Activated naive CD8-positive, alpha-beta T cell treated with anti-CD3 and anti-CD28 coated beads for 36 hours (primary cell): ENCODE results near the gene GALR1. TPM values are rescaled to one million over a fixed set of nuclear protein-coding genes. Genes with fewer than 3 reads are reported as not detected.
A peak's percentile ranks its signal among the peaks of the same experiment; 100 is the strongest.

Source experiments
- DNase-seq: peaks from one replicate; pipeline ENCODE4 v3.0.0; 2021
- H3K27ac Mint-ChIP-seq: one replicate; pipeline ENCODE4 v1.8.0; 2022; ENCODE audit warnings: mild to moderate bottlenecking, moderate library complexity, mixed read lengths
- H3K27me3 Mint-ChIP-seq: one replicate; pipeline ENCODE4 v1.8.0; 2022; ENCODE audit warnings: mild to moderate bottlenecking, mixed read lengths
- H3K36me3 Mint-ChIP-seq: one replicate; pipeline ENCODE4 v1.8.0; 2021; ENCODE audit warnings: mild to moderate bottlenecking, mixed read lengths
- H3K4me1 Mint-ChIP-seq: one replicate; pipeline ENCODE4 v1.8.0; 2021; ENCODE audit warnings: mixed read lengths
- H3K4me3 Mint-ChIP-seq: one replicate; pipeline ENCODE4 v1.8.0; 2022; ENCODE audit warnings: mild to moderate bottlenecking, moderate library complexity, mixed read lengths
- H3K9me3 Mint-ChIP-seq: one replicate; pipeline ENCODE4 v1.8.0; 2022; ENCODE audit warnings: mixed read lengths
- total RNA-seq, 2 experiments: library from RNA; stranded (reverse); gene quantifications; one replicate each; pipeline ENCODE4 v1.2.3, GENCODE V29; 2021

The GALR1 gene, protein sequence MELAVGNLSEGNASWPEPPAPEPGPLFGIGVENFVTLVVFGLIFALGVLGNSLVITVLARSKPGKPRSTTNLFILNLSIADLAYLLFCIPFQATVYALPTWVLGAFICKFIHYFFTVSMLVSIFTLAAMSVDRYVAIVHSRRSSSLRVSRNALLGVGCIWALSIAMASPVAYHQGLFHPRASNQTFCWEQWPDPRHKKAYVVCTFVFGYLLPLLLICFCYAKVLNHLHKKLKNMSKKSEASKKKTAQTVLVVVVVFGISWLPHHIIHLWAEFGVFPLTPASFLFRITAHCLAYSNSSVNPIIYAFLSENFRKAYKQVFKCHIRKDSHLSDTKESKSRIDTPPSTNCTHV
- not detected for total RNA-seq

- peaks cover 10% of the 10 kb centered on the region for H3K9me3 Mint-ChIP-seq
- no peak for DNase-seq
- H3K4me1 Mint-ChIP-seq = peaks cover 10% of the 10 kb centered on the region
- peak within 1 kb of the TSS; percentile 60 for H3K4me3 Mint-ChIP-seq
- H3K27me3 Mint-ChIP-seq = peaks cover 72% of the 10 kb centered on the region
- peaks cover 1% of the 10 kb centered on the region for H3K36me3 Mint-ChIP-seq
- no peak within 1 kb of the TSS for H3K27ac Mint-ChIP-seq
These were observed at the start of gene GALR1 for GRCh38 chr18:77249569-77250500. Gene GALR1, plus strand, starts transcription at chr18:77249848. Its CDS starts 701 bp downstream, at chr18:77250549.

DNA sequence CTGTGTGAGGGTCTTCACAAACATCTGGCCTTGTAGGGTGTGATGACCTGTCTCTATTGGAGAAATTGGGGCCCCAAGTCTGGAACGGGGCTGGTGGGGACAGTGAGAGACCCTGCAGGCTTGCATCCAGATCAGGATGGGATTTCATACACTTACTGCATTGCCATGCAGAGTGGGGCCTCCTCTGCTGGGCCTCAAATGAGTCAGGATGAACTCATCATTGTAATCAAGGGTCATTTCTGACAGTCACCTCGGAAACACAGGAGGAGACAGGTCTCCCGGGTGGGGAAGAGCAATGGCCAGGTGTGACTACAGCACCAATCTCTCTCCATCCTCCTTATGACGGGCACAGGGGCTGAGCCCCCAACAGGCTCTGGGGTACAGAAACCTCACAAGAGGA, 48.1 kb upstream of the GALR1 start:
- DNase-seq = no peak
- H3K4me1 Mint-ChIP-seq = no peaks in the 10 kb centered on the region
- no peak overlapping the region for H3K27ac Mint-ChIP-seq
- H3K4me3 Mint-ChIP-seq = no peak overlapping the region
- H3K9me3 Mint-ChIP-seq = no peaks in the 10 kb centered on the region
- no peaks in the 10 kb centered on the region for H3K36me3 Mint-ChIP-seq
- H3K27me3 Mint-ChIP-seq = peaks cover 5% of the 10 kb centered on the region

- Mint-ChIP-seq H3K4me1 (peaks cover 2% of the 10 kb centered on the region), H3K27me3 (peaks cover 5% of the 10 kb centered on the region), H3K4me3 (no peak overlapping the region), H3K36me3 (no peaks in the 10 kb centered on the region), H3K9me3 (no peaks in the 10 kb centered on the region), H3K27ac (no peak overlapping the region)
- DNase-seq = no peak
These were observed 47.3 kb upstream of the GALR1 start for GRCh38 chr18:77202329-77202728.

DNA sequence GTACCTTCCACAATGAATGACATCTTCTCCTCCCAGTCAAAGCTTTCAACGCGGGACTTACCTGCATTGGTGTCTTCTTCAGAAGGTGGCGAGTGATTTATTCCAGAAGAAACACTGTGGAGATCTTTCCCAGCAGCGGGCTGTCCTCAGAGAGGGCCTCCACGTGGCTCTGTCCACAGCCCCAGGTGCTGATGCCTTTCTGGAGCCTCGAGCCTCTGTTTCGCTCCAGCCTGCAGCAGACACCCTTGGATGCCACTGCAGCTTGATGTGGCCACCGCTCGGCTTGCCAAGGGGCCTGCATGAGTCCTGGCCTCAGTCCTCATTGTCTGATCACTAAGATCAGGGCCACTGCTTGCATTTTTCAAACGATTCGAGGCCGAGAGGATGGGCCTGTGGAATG, 46.6 kb upstream of the GALR1 start:
- H3K36me3 Mint-ChIP-seq = peaks cover 3% of the 10 kb centered on the region
- peaks cover 7% of the 10 kb centered on the region for H3K4me1 Mint-ChIP-seq
- H3K4me3 Mint-ChIP-seq = no peak overlapping the region
- no peak overlapping the region for H3K27ac Mint-ChIP-seq
- no peak for DNase-seq
- H3K9me3 Mint-ChIP-seq = no peaks in the 10 kb centered on the region
- H3K27me3 Mint-ChIP-seq = peaks cover 5% of the 10 kb centered on the region

- Mint-ChIP-seq H3K27me3 (peaks cover 5% of the 10 kb centered on the region), H3K4me1 (peaks cover 14% of the 10 kb centered on the region), H3K27ac (no peak overlapping the region), H3K9me3 (no peaks in the 10 kb centered on the region), H3K36me3 (peaks cover 3% of the 10 kb centered on the region), H3K4me3 (no peak overlapping the region)
- no peak for DNase-seq
These were observed 45.8 kb upstream of the GALR1 start for GRCh38 chr18:77203851-77204250.

- Mint-ChIP-seq H3K4me1 (peaks cover 28% of the 10 kb centered on the region), H3K9me3 (no peaks in the 10 kb centered on the region), H3K27me3 (peaks cover 5% of the 10 kb centered on the region), H3K27ac (no peak overlapping the region), H3K36me3 (peaks cover 3% of the 10 kb centered on the region), H3K4me3 (no peak overlapping the region)
- no peak for DNase-seq
These were observed 43.9 kb upstream of the GALR1 start for GRCh38 chr18:77205769-77206168.

- peaks cover 3% of the 10 kb centered on the region for H3K36me3 Mint-ChIP-seq
- DNase-seq = no peak
- H3K27ac Mint-ChIP-seq = no peak overlapping the region
- H3K4me3 Mint-ChIP-seq = no peak overlapping the region
- H3K27me3 Mint-ChIP-seq = peaks cover 5% of the 10 kb centered on the region
- no peaks in the 10 kb centered on the region for H3K9me3 Mint-ChIP-seq
- peaks cover 38% of the 10 kb centered on the region for H3K4me1 Mint-ChIP-seq
These were observed 42.8 kb upstream of the GALR1 start for GRCh38 chr18:77206676-77207374.

DNA sequence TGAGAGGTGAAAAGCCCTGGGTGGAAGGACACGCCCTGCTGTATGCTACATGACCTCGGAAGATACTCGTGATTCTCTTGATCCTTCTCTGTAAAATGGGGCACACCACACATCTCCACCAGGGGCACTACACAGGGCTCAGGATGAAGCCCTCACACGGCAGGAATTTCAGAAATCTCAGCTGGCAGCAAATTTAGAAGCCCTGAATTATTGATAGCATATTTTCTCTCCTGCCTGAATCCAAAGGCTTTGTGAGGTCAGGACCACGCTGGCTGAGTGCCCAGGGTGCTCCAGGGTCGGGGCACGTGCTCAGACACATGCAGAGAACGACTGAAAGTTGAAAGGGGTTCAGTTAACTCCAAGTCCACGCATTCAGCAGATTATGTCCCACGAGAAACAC, 42.1 kb upstream of the GALR1 start:
- H3K36me3 Mint-ChIP-seq = peaks cover 3% of the 10 kb centered on the region
- H3K27ac Mint-ChIP-seq = no peak overlapping the region
- H3K9me3 Mint-ChIP-seq = no peaks in the 10 kb centered on the region
- no peak overlapping the region for H3K4me3 Mint-ChIP-seq
- peak; percentile 29 for DNase-seq
- peaks cover 5% of the 10 kb centered on the region for H3K27me3 Mint-ChIP-seq
- H3K4me1 Mint-ChIP-seq = peaks cover 38% of the 10 kb centered on the region

DNA sequence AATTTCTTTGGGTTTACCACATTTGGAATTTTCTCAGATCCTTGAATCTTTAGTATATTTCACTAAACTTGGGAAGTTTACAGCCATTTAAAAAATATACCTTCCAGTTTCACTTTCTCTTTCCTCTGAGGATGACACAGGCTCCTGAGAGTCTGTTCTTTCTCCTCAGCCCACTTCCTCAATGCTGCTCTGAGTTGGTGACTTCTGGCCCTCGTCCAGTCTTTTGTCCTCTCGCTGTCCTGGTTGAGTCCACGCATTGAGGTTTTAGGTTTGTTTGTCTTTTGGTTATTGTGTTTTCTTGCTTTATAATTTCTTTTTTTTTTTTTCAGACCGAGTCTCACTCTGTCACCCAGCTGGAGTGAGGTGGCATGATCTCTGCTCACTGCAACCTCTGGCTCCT, 40.7 kb upstream of the GALR1 start:
- Mint-ChIP-seq H3K9me3 (no peaks in the 10 kb centered on the region), H3K36me3 (peaks cover 3% of the 10 kb centered on the region), H3K27ac (peak overlapping the region; percentile 95), H3K4me3 (peak overlapping the region; percentile 83), H3K27me3 (peaks cover 5% of the 10 kb centered on the region), H3K4me1 (peaks cover 38% of the 10 kb centered on the region)
- peak; percentile 15 for DNase-seq

- Mint-ChIP-seq H3K27ac (peak overlapping the region; percentile 95), H3K27me3 (peaks cover 5% of the 10 kb centered on the region), H3K36me3 (peaks cover 3% of the 10 kb centered on the region), H3K9me3 (no peaks in the 10 kb centered on the region), H3K4me1 (peaks cover 38% of the 10 kb centered on the region), H3K4me3 (peak overlapping the region; percentile 83)
- DNase-seq = no peak
These were observed 40.1 kb upstream of the GALR1 start for GRCh38 chr18:77209587-77209986.

DNA sequence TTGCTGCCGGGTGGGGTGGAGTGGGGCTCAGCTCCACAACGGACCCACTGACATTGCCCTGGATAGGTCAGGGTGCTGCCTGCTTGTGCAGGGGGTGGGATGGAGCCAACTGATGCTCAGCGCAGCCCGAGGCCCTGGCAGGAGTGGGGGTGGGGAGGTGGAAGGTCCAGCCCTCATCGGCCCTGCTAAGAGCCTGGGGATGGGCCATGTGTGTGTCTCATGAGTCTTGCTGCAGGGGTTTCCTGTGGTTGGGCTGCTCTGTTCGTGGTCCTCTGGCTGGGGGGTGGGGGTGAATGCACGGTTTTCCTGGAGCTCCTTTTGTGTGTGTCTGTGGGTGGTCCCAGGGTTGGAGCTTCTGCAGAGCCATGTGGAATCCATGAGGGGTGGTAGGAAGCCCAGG, 39.4 kb upstream of the GALR1 start:
- no peaks in the 10 kb centered on the region for H3K9me3 Mint-ChIP-seq
- no peak overlapping the region for H3K4me3 Mint-ChIP-seq
- H3K27ac Mint-ChIP-seq = peak overlapping the region; percentile 12
- DNase-seq = no peak
- peaks cover 3% of the 10 kb centered on the region for H3K36me3 Mint-ChIP-seq
- peaks cover under 1% of the 10 kb centered on the region for H3K27me3 Mint-ChIP-seq
- peaks cover 38% of the 10 kb centered on the region for H3K4me1 Mint-ChIP-seq

GRCh38 chr18:77218642-77219041, 31.0 kb upstream of the GALR1 start:
- DNase-seq = no peak
- H3K9me3 Mint-ChIP-seq = no peaks in the 10 kb centered on the region
- H3K36me3 Mint-ChIP-seq = no peaks in the 10 kb centered on the region
- H3K27ac Mint-ChIP-seq = no peak overlapping the region
- H3K4me1 Mint-ChIP-seq = peaks cover 8% of the 10 kb centered on the region
- no peak overlapping the region for H3K4me3 Mint-ChIP-seq
- H3K27me3 Mint-ChIP-seq = no peaks in the 10 kb centered on the region

DNA sequence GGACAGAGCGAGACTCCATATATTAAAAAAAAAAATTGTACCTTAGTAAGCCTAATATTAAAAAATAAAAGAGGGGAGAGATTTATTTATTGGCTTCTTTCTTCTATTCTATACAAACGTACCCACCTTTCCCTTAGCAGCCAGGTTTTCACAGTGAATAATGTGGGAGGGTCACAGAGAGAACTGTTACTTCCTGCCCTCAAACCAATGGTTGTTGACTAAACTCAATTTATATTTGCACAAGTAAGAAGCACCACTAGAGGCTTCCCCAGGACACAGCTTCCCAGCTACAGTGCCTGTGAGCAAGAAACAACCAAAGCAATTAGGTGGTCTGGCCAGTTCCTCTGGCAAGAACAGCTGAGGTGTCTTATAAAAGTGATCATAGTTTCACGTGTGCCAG, 28.9 kb upstream of the GALR1 start:
- DNase-seq = no peak
- Mint-ChIP-seq H3K9me3 (no peaks in the 10 kb centered on the region), H3K36me3 (no peaks in the 10 kb centered on the region), H3K27ac (no peak overlapping the region), H3K4me3 (no peak overlapping the region), H3K4me1 (peaks cover 11% of the 10 kb centered on the region), H3K27me3 (no peaks in the 10 kb centered on the region)

GRCh38 chr18:77222464-77222863, 27.2 kb upstream of the GALR1 start:
- Mint-ChIP-seq H3K36me3 (no peaks in the 10 kb centered on the region), H3K4me1 (peaks cover 11% of the 10 kb centered on the region), H3K9me3 (no peaks in the 10 kb centered on the region), H3K27ac (no peak overlapping the region), H3K27me3 (no peaks in the 10 kb centered on the region), H3K4me3 (no peak overlapping the region)
- DNase-seq = no peak

GRCh38 chr18:77223221-77223639, 26.4 kb upstream of the GALR1 start:
- peaks cover 11% of the 10 kb centered on the region for H3K4me1 Mint-ChIP-seq
- no peak overlapping the region for H3K4me3 Mint-ChIP-seq
- peak overlapping the region; percentile 30 for H3K27ac Mint-ChIP-seq
- peak; percentile 41 for DNase-seq
- H3K27me3 Mint-ChIP-seq = peaks cover under 1% of the 10 kb centered on the region
- H3K36me3 Mint-ChIP-seq = no peaks in the 10 kb centered on the region
- no peaks in the 10 kb centered on the region for H3K9me3 Mint-ChIP-seq
